Measurements from ENCODE around the gene AQP7. TPM values are rescaled to one million over a fixed set of nuclear protein-coding genes. Genes with fewer than 3 reads are reported as not detected.
"Not testable (repeated sequence)": the region's sequence is repeated elsewhere in the genome, so short reads cannot be mapped to it uniquely, and the experiment has no call there.

The AQP7 gene
- total RNA-seq (1 to 10 TPM in 3 of 5 experiments, under 1 TPM in 2; 0.32 to 1.9 (median 1.1) TPM), polyA plus RNA-seq (under 1 TPM in 1 of 2 donors, not detected in 1; 0.53 TPM), total RNA-seq (not detected)

GRCh38 chr9:33402371-33402770, at the start of gene AQP7:
Gene AQP7 (minus strand): TSS chr9:33402568. CDS start chr9:33401262, 1,306 bp downstream.
- CTCF ChIA-PET, result interaction anchor here (0.6 to 4.9 kb wide), 5 partner anchors 51 to 249 kb away, joined by 3 to 75 read pairs (median 19); partner anchors contain the start of gene NOL6
- intact Hi-C loops (cut with micrococcal nuclease), result loop anchor here in 1 of 2 donors (5.0 kb wide), 1 partner anchor 320 kb away; no protein-coding TSS in a partner anchor

GRCh38 chr9:33450621-33451146, 48.3 kb upstream of the AQP7 start:
- peaks cover 0 to 4% (median 0%) of the 10 kb centered on the region in 5 donors for H3K36me3 Mint-ChIP-seq
- peaks cover 40 to 65% (median 56%) of the 10 kb centered on the region in 7 donors for H3K4me1 Mint-ChIP-seq
- peaks cover 42 to 46% of the 10 kb centered on the region in 2 donors for H3K4me1 ChIP-seq (ENCODE audit: control insufficient read depth in 2 of 2, insufficient read depth in 2 of 2, low read length in 2 of 2)
- intact Hi-C loops (cut with micrococcal nuclease), result no loop called here
- no peaks in the 10 kb centered on the region for H3K27me3 Mint-ChIP-seq
- H3K9me3 ChIP-seq (ENCODE audit: control insufficient read depth in 2 of 3, low read length in 3 of 3), result no peaks in the 10 kb centered on the region
- CTCF ChIA-PET, result interaction anchor here (0.6 to 8.5 kb wide), 5 partner anchors 16 to 76 kb away, joined by 3 to 134 read pairs (median 4); partner anchors contain the start of gene NOL6
- no peaks in the 10 kb centered on the region for H3K36me3 ChIP-seq (ENCODE audit: control insufficient read depth in 2 of 3, insufficient read depth in 3 of 3, low read length in 3 of 3)
- DNase-seq, result no peak
- no peak overlapping the region for H3K27ac ChIP-seq (ENCODE audit: low read depth, low read length)
- H3K4me3 ChIP-seq (ENCODE audit: low read length), result no peak overlapping the region
- peak overlapping the region in 6 of 9 donors; percentile 14 to 82 (median 48) for H3K27ac Mint-ChIP-seq
- POLR2A ChIA-PET, result interaction anchor here (1.0 to 2.6 kb wide), 3 partner anchors 9 to 22 kb away, joined by 3 to 17 read pairs (median 4); partner anchors contain the start of gene NOL6
- H3K9me3 Mint-ChIP-seq, result no peaks in the 10 kb centered on the region
- H3K27me3 ChIP-seq (ENCODE audit: control insufficient read depth in 2 of 2, insufficient read depth in 2 of 2, low read length in 2 of 2), result no peaks in the 10 kb centered on the region
- H3K4me3 Mint-ChIP-seq, result peak overlapping the region in 1 of 10 donors; percentile 45
- ATAC-seq, result no peak

More at GRCh38 chr9:33402371-33402770, at the start of gene AQP7:
- DNase-seq; H3K36me3 Mint-ChIP-seq; H3K9me3 ChIP-seq (ENCODE audit: control insufficient read depth in 2 of 3, low read length in 3 of 3); H3K4me3 ChIP-seq (ENCODE audit: low read length); H3K36me3 ChIP-seq (ENCODE audit: control insufficient read depth in 2 of 3, insufficient read depth in 3 of 3, low read length in 3 of 3); H3K4me1 ChIP-seq (ENCODE audit: control insufficient read depth in 2 of 2, insufficient read depth in 2 of 2, low read length in 2 of 2); H3K9me3 Mint-ChIP-seq; ATAC-seq; H3K27me3 Mint-ChIP-seq; H3K27me3 ChIP-seq (ENCODE audit: control insufficient read depth in 2 of 2, insufficient read depth in 2 of 2, low read length in 2 of 2); H3K27ac ChIP-seq (ENCODE audit: low read depth, low read length): not testable (repeated sequence)
- POLR2A ChIA-PET, result interaction anchor here (1.3 to 3.8 kb wide), 3 partner anchors 13 to 70 kb away, joined by 3 to 40 read pairs (median 5); partner anchors contain the start of gene AQP3
- peak within 1 kb of the TSS in 1 of 10 donors; percentile 26 for H3K4me3 Mint-ChIP-seq
- peaks cover 4 to 14% (median 10%) of the 10 kb centered on the region in 7 donors for H3K4me1 Mint-ChIP-seq
- peak within 1 kb of the TSS in 5 of 9 donors; percentile 42 to 90 (median 62) for H3K27ac Mint-ChIP-seq

- peaks cover 50 to 51% of the 10 kb centered on the region in 2 donors for H3K4me1 ChIP-seq (ENCODE audit: control insufficient read depth in 2 of 2, insufficient read depth in 2 of 2, low read length in 2 of 2)
- ChIA-PET CTCF (interaction anchor here (1.1 to 8.5 kb wide), 3 partner anchors 12 to 35 kb away, joined by 3 to 134 read pairs (median 52); no protein-coding TSS in a partner anchor), POLR2A (interaction anchor here (0.8 to 2.6 kb wide), 2 partner anchors 17 to 23 kb away, joined by 3 to 17 read pairs; partner anchors contain the start of gene NOL6)
- Mint-ChIP-seq H3K36me3 (peaks cover 0 to 9% (median 2%) of the 10 kb centered on the region in 5 donors), H3K27me3 (no peaks in the 10 kb centered on the region), H3K27ac (peak overlapping the region in 3 of 9 donors; percentile 63 to 94 (median 68)), H3K4me3 (peak overlapping the region in 1 of 10 donors; percentile 16), H3K9me3 (peaks cover 0 to 2% (median 0%) of the 10 kb centered on the region in 11 donors), H3K4me1 (peaks cover 45 to 71% (median 61%) of the 10 kb centered on the region in 7 donors)
- no peak overlapping the region for H3K4me3 ChIP-seq (ENCODE audit: low read length)
- no peaks in the 10 kb centered on the region for H3K27me3 ChIP-seq (ENCODE audit: control insufficient read depth in 2 of 2, insufficient read depth in 2 of 2, low read length in 2 of 2)
- no peaks in the 10 kb centered on the region for H3K36me3 ChIP-seq (ENCODE audit: control insufficient read depth in 2 of 3, insufficient read depth in 3 of 3, low read length in 3 of 3)
- DNase-seq (no peak), ATAC-seq (no peak)
- intact Hi-C loops (cut with micrococcal nuclease), result no loop called here
- no peak overlapping the region for H3K27ac ChIP-seq (ENCODE audit: low read depth, low read length)
- no peaks in the 10 kb centered on the region for H3K9me3 ChIP-seq (ENCODE audit: control insufficient read depth in 2 of 3, low read length in 3 of 3)
These were observed 47.3 kb upstream of the AQP7 start for GRCh38 chr9:33449715-33450114.

GRCh38 chr9:33447799-33448553, 45.6 kb upstream of the AQP7 start:
- Mint-ChIP-seq H3K4me1 (peaks cover 31 to 68% (median 53%) of the 10 kb centered on the region in 7 donors), H3K4me3 (peak overlapping the region; percentile 86 to 98 (median 93)), H3K36me3 (peaks cover 0 to 17% (median 4%) of the 10 kb centered on the region in 5 donors), H3K9me3 (peaks cover 0 to 2% (median 0%) of the 10 kb centered on the region in 11 donors), H3K27ac (peak overlapping the region; percentile 81 to 96 (median 92)), H3K27me3 (no peaks in the 10 kb centered on the region)
- DNase-seq, result peak in 1 of 9 donors; percentile 14
- H3K36me3 ChIP-seq (ENCODE audit: control insufficient read depth in 2 of 3, insufficient read depth in 3 of 3, low read length in 3 of 3), result peaks cover 0 to 12% (median 9%) of the 10 kb centered on the region in 3 experiments
- no peaks in the 10 kb centered on the region for H3K27me3 ChIP-seq (ENCODE audit: control insufficient read depth in 2 of 2, insufficient read depth in 2 of 2, low read length in 2 of 2)
- no peak for ATAC-seq
- H3K27ac ChIP-seq (ENCODE audit: low read depth, low read length), result peak overlapping the region; percentile 85
- ChIA-PET POLR2A (interaction anchor here (0.7 to 5.8 kb wide), 13 partner anchors 9 to 158 kb away, joined by 3 to 102 read pairs (median 6); partner anchors contain the start of genes NFX1 and NOL6), CTCF (interaction anchor here (1.0 to 8.5 kb wide), 8 partner anchors 10 to 74 kb away, joined by 5 to 134 read pairs (median 12); partner anchors contain the start of gene NOL6)
- H3K9me3 ChIP-seq (ENCODE audit: control insufficient read depth in 2 of 3, low read length in 3 of 3), result no peaks in the 10 kb centered on the region
- H3K4me1 ChIP-seq (ENCODE audit: control insufficient read depth in 2 of 2, insufficient read depth in 2 of 2, low read length in 2 of 2), result peaks cover 34 to 44% of the 10 kb centered on the region in 2 donors
- intact Hi-C loops (cut with micrococcal nuclease), result loop anchor here (1.0 kb wide), 5 partner anchors 10 to 158 kb away; partner anchors contain the start of gene NFX1 (in 1 of the 2)
- H3K4me3 ChIP-seq (ENCODE audit: low read length), result peak overlapping the region; percentile 86

- peaks cover 23 to 60% (median 45%) of the 10 kb centered on the region in 7 donors for H3K4me1 Mint-ChIP-seq
- ChIA-PET POLR2A (interaction anchor here (0.6 to 5.8 kb wide), 17 partner anchors 9 to 160 kb away, joined by 3 to 102 read pairs (median 4); partner anchors contain the start of genes NFX1 and NOL6), CTCF (interaction anchor here (0.6 to 8.5 kb wide), 10 partner anchors 10 to 160 kb away, joined by 3 to 134 read pairs (median 8); partner anchors contain the start of gene NOL6)
- peak within 1 kb of the TSS; percentile 89 to 98 (median 94) for H3K4me3 Mint-ChIP-seq
- H3K36me3 Mint-ChIP-seq, result peaks cover 0 to 21% (median 4%) of the 10 kb centered on the region in 5 donors
- H3K27ac Mint-ChIP-seq, result peak within 1 kb of the TSS; percentile 81 to 97 (median 96)
- H3K4me1 ChIP-seq (ENCODE audit: control insufficient read depth in 2 of 2, insufficient read depth in 2 of 2, low read length in 2 of 2), result peaks cover 27 to 36% of the 10 kb centered on the region in 2 donors
- H3K27me3 ChIP-seq (ENCODE audit: control insufficient read depth in 2 of 2, insufficient read depth in 2 of 2, low read length in 2 of 2), result no peaks in the 10 kb centered on the region
- H3K27me3 Mint-ChIP-seq, result no peaks in the 10 kb centered on the region
- DNase-seq (peak; percentile 59 to 77 (median 72)), ATAC-seq (peak; percentile 79)
- H3K9me3 Mint-ChIP-seq, result peaks cover 0 to 2% (median 0%) of the 10 kb centered on the region in 11 donors
- no peaks in the 10 kb centered on the region for H3K9me3 ChIP-seq (ENCODE audit: control insufficient read depth in 2 of 3, low read length in 3 of 3)
- peak within 1 kb of the TSS; percentile 86 for H3K4me3 ChIP-seq (ENCODE audit: low read length)
- H3K36me3 ChIP-seq (ENCODE audit: control insufficient read depth in 2 of 3, insufficient read depth in 3 of 3, low read length in 3 of 3), result peaks cover 0 to 20% (median 15%) of the 10 kb centered on the region in 3 experiments
- peak within 1 kb of the TSS; percentile 85 for H3K27ac ChIP-seq (ENCODE audit: low read depth, low read length)
- intact Hi-C loops (cut with micrococcal nuclease), result loop anchor here (1.0 kb wide), 9 partner anchors 9 to 157 kb away; partner anchors contain the start of gene NFX1 (in 2 of the 2)
These were observed 44.8 kb upstream of the AQP7 start, which contains the start of gene AQP3 for GRCh38 chr9:33446946-33447798. Gene AQP3 (minus strand): TSS chr9:33447593. CDS start chr9:33447530, 63 bp downstream.

Measured in naive thymus-derived CD4-positive, alpha-beta T cell (primary cell).